ENCODE results near the gene RNF130. TPM values are rescaled to one million over a fixed set of nuclear protein-coding genes. Genes with fewer than 3 reads are reported as not detected.

RNF130 gene
- total and polyA plus RNA-seq, 7 donors, result 34.3 to 144 (median 64.1) TPM

DNA sequence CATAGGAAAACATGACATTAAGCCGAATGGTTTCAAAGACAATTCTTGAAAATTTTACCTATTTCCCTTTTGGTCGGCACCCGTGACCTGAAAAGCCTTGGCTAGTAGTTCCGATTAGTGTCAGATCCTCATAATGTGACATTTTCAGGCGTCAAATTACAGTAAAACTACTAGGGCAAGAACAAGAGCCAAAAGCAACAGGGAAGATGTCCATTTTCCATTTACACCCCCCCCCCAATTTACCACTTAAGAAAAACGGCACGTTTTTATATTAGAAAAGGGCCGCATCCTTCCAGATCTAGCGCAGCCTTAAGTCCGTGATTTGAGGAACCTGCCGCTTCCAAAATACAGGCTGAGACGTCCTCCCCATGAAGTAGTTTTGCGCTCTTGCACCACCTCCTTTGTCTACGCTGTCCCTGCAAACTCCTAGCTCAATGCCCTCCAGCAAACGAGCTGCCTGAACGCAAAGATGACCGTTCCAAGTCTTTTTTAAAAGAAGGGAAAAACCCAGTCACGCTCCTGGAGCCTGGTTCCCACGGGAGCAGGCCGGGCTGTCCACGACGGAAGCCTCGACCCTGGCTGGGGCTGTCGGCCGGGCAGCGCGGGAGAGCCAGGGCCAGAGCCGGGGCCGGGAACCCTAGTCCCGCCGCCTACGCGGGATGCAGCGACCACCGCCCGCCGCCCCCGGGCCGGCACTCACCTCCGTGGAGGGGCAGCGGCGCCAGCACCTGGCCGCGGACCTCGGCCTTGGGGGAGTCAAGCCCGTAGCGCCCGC, 616 bp downstream of the RNF130 start:
- intact Hi-C loops (cut with DNase I), result loop anchor here (1.0 to 5.0 kb wide), 2 partner anchors 19 to 164 kb away; partner anchors contain the start of gene TBC1D9B
- H3K4me3 ChIP-seq, result peak overlapping the region; percentile 88 to 96 (median 92)
- peak; percentile 71 for DNase-seq
- no peaks in the 10 kb centered on the region for H3K9me3 ChIP-seq
- peak overlapping the region; percentile 96 to 99 (median 98) for H3K27ac ChIP-seq
- peaks cover 0 to 42% (median 27%) of the 10 kb centered on the region in 4 donors for H3K4me1 ChIP-seq
- no peaks in the 10 kb centered on the region for H3K27me3 ChIP-seq
- 1 to 4% methylated on average over 48 of the region's 48 CpGs for WGBS, 2 donors
- no peaks in the 10 kb centered on the region for H3K36me3 ChIP-seq
- TF ChIP-seq, protein P1, sequence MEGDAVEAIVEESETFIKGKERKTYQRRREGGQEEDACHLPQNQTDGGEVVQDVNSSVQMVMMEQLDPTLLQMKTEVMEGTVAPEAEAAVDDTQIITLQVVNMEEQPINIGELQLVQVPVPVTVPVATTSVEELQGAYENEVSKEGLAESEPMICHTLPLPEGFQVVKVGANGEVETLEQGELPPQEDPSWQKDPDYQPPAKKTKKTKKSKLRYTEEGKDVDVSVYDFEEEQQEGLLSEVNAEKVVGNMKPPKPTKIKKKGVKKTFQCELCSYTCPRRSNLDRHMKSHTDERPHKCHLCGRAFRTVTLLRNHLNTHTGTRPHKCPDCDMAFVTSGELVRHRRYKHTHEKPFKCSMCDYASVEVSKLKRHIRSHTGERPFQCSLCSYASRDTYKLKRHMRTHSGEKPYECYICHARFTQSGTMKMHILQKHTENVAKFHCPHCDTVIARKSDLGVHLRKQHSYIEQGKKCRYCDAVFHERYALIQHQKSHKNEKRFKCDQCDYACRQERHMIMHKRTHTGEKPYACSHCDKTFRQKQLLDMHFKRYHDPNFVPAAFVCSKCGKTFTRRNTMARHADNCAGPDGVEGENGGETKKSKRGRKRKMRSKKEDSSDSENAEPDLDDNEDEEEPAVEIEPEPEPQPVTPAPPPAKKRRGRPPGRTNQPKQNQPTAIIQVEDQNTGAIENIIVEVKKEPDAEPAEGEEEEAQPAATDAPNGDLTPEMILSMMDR (IDR thresholded peaks at IDR 0.05), result no peak
- TF ChIP-seq POLR2A (IDR thresholded peaks at IDR 0.05) (no peak), POLR2AphosphoS5 (IDR thresholded peaks at IDR 0.05) (no peak), EP300 (IDR thresholded peaks at IDR 0.05) (no peak)

DNA sequence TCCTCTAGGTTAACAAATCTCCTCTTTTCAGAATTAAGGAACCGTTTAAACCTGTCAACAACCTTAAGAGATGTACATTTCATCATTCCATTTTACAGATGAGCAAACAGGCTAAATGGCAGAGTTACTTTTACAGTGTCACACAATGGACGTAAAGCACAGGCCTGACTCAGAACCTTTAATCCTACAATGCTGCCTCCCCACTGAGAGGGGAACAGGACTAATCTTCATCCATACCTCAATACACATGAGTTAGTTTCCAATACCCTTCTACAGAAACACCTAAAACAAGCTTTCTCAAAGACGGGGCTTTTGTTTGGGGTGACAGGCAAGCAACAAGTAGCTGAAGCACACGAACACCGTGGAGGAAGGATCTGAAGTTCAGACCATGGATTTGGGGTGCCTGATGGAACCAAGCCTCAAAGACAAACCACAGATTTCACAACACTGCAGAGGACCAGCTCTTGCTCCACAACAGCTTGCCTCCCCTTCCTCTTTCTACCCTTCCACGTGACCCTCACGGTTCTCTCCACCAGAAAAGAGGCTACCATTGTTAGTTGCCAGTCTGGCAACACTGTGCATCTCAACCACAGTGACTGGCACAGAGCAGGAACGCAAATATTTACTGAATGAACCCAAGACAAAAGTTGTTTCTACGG, 1.8 kb downstream of the RNF130 start:
- no peak for TF ChIP-seq EP300 (IDR thresholded peaks at IDR 0.05)
- TF ChIP-seq POLR2AphosphoS5 (IDR thresholded peaks at IDR 0.05), result peak in 3 of 4 donors; percentile 26 to 45 (median 38)
- WGBS, 2 donors, result 48 to 50% methylated on average over 9 of the region's 9 CpGs
- no peaks in the 10 kb centered on the region for H3K27me3 ChIP-seq
- H3K36me3 ChIP-seq, result no peaks in the 10 kb centered on the region
- intact Hi-C loops (cut with DNase I), result loop anchor here (5.0 kb wide), 1 partner anchor 162 kb away; the partner anchor contains the start of gene TBC1D9B
- peaks cover 0 to 42% (median 27%) of the 10 kb centered on the region in 4 donors for H3K4me1 ChIP-seq
- H3K27ac ChIP-seq, result peak overlapping the region in 2 of 4 donors; percentile 98 to 99
- DNase-seq, result no peak
- no peaks in the 10 kb centered on the region for H3K9me3 ChIP-seq
- peak overlapping the region; percentile 88 to 96 (median 92) for H3K4me3 ChIP-seq

DNA sequence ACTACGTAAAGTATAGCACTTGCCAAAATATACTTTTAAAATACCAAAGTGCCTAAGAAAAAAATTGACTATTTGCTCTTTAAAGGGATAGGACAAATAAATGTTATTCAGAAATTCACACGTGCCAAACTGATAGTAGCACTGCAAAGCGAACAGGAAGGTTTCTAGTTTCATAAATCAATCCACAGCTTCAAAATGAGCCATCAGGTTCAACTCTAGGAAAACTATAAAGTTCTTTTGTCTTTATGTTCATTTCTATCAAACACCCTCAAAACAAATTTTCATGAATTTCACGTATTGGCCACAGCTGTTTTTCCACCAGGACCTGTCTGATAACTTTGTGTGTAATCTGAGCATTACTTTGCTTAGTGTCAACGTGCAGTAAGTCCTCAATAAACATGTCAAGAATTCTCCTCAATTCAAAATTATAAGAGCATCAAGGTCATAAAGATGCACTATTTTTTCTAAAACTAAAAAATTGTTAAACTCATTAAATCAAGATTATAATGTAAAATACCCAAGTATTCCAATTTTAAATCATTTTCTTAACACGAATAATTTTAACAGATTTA, 3.0 kb downstream of the RNF130 start:
- 41 to 63% methylated on average over 6 of the region's 6 CpGs for WGBS, 2 donors
- intact Hi-C loops (cut with DNase I), result no loop called here
- Histone ChIP-seq H3K27ac (no peak overlapping the region), H3K4me1 (peaks cover 0 to 42% (median 27%) of the 10 kb centered on the region in 4 donors), H3K36me3 (no peaks in the 10 kb centered on the region), H3K9me3 (no peaks in the 10 kb centered on the region), H3K4me3 (no peak overlapping the region), H3K27me3 (no peaks in the 10 kb centered on the region)
- TF ChIP-seq, protein P1 (IDR thresholded peaks at IDR 0.05), result no peak
- TF ChIP-seq POLR2AphosphoS5 (IDR thresholded peaks at IDR 0.05), result no peak
- DNase-seq, result no peak

DNA sequence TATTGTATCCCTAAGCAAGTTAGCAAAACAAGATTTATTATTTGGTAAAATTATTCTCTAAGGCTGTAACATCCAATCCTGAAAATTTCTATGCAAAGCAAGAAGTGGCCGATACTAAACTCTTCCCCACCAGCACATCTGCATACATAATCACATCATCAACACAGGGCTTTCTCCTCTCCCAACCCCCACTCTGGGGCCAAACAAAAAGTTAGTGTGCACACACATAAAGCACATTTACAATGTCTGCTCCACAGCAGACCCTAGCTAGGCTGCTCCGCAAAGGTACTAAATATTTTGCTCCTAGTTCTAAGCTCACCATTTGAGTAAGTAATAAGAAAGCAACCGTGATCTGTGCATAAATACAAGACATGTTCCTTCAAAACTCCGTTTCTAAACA, 3.6 kb downstream of the RNF130 start:
- Histone ChIP-seq H3K4me1 (peaks cover 0 to 42% (median 27%) of the 10 kb centered on the region in 4 donors), H3K27me3 (no peaks in the 10 kb centered on the region), H3K27ac (no peak overlapping the region), H3K9me3 (no peaks in the 10 kb centered on the region), H3K4me3 (no peak overlapping the region), H3K36me3 (no peaks in the 10 kb centered on the region)
- WGBS, 2 donors, result 80 to 82% methylated on average over 4 of the region's 4 CpGs
- intact Hi-C loops (cut with DNase I), result no loop called here
- TF ChIP-seq POLR2A (IDR thresholded peaks at IDR 0.05) (no peak), EP300 (IDR thresholded peaks at IDR 0.05) (no peak), POLR2AphosphoS5 (IDR thresholded peaks at IDR 0.05) (no peak)
- TF ChIP-seq, protein P1 (IDR thresholded peaks at IDR 0.05), result no peak
- DNase-seq, result no peak

DNA sequence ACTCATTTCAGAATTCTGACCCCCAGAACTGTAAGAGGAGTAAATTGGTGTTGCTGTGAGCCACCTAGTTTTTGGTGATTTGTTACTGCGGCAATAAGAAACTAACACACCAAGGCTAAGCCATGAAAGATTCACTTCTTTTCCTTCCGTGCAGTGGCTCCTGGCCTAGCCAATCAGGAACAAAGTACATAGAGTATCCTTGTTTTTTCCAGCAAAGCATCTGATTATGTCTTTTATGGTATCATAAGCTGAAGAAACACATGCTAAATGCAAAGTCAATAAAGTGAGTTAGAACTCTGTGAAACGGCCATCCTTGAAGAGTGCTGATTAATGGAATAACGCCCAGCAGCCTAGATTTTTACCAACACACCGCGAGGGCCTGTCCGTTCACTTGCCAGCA, 11.4 kb downstream of the RNF130 start:
- WGBS, 2 donors, result 27 to 86% methylated on average over 7 of the region's 7 CpGs
- Histone ChIP-seq H3K36me3 (no peaks in the 10 kb centered on the region), H3K27ac (no peak overlapping the region), H3K27me3 (no peaks in the 10 kb centered on the region), H3K9me3 (no peaks in the 10 kb centered on the region), H3K4me1 (no peaks in the 10 kb centered on the region), H3K4me3 (no peak overlapping the region)
- TF ChIP-seq POLR2AphosphoS5 (IDR thresholded peaks at IDR 0.05) (no peak), EP300 (IDR thresholded peaks at IDR 0.05) (no peak)
- DNase-seq, result no peak
- intact Hi-C loops (cut with DNase I), result no loop called here
